ENCODE data around the gene SYDE1.

DNA sequence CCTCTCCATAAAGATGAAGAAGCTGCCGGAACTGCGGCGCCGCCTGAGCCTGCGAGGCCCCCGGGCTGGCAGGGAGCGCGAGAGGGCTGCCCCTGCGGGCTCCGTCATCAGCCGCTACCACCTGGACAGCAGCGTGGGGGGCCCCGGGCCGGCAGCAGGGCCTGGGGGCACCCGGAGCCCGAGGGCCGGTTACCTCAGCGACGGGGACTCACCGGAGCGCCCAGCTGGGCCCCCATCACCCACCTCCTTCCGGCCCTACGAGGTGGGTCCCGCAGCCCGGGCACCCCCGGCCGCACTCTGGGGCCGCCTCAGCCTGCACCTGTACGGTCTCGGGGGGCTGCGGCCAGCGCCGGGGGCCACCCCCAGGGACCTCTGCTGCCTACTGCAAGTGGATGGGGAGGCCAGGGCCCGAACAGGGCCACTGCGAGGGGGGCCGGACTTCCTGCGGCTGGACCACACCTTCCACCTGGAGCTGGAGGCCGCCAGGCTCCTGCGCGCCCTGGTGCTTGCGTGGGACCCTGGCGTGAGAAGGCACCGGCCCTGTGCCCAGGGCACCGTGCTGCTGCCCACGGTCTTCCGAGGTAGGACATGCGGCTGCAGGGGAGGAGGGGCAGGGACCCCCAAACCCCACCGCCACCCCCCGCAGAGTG lies 2.7 kb downstream of the SYDE1 start:
- TF ChIP-seq, protein P1, sequence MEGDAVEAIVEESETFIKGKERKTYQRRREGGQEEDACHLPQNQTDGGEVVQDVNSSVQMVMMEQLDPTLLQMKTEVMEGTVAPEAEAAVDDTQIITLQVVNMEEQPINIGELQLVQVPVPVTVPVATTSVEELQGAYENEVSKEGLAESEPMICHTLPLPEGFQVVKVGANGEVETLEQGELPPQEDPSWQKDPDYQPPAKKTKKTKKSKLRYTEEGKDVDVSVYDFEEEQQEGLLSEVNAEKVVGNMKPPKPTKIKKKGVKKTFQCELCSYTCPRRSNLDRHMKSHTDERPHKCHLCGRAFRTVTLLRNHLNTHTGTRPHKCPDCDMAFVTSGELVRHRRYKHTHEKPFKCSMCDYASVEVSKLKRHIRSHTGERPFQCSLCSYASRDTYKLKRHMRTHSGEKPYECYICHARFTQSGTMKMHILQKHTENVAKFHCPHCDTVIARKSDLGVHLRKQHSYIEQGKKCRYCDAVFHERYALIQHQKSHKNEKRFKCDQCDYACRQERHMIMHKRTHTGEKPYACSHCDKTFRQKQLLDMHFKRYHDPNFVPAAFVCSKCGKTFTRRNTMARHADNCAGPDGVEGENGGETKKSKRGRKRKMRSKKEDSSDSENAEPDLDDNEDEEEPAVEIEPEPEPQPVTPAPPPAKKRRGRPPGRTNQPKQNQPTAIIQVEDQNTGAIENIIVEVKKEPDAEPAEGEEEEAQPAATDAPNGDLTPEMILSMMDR (IDR thresholded peaks at IDR 0.05), result no peak
- no peak for TF ChIP-seq POLR2A (IDR thresholded peaks at IDR 0.05)
- TF ChIP-seq EP300 (IDR thresholded peaks at IDR 0.05), result no peak
